ENCODE measurements around the gene ICAM3. TPM values are rescaled to one million over a fixed set of nuclear protein-coding genes. Genes with fewer than 3 reads are reported as not detected.
"Not testable (repeated sequence)": the region's sequence is repeated elsewhere in the genome, so short reads cannot be mapped to it uniquely, and the experiment has no call there.

Gene ICAM3
- total RNA-seq, 2 experiments from 2014 or later, result 109 to 122 TPM

- no peak overlapping the region for H3K27ac Mint-ChIP-seq
- no peaks in the 10 kb centered on the region for H3K4me1 Mint-ChIP-seq
- ChIA-PET POLR2A (interaction anchor here (0.6 kb wide), 1 partner anchor 97 kb away, joined by 7 read pairs; the partner anchor contains the start of gene ICAM1), CTCF (interaction anchor here (0.6 to 2.3 kb wide), 3 partner anchors 13 to 23 kb away, joined by 3 to 8 read pairs (median 4); no protein-coding TSS in a partner anchor)
- H3K4me3 Mint-ChIP-seq, result no peak overlapping the region
- DNase-seq (no peak), ATAC-seq (no peak)
- peaks cover 34% of the 10 kb centered on the region for H3K36me3 Mint-ChIP-seq (ENCODE audit: low read depth)
- no peaks in the 10 kb centered on the region for H3K27me3 Mint-ChIP-seq
- intact Hi-C loops (cut with DNase I, micrococcal nuclease), result no loop called here
- no peaks in the 10 kb centered on the region for H3K9me3 Mint-ChIP-seq (ENCODE audit: low read depth)
Observed at GRCh38 chr19:10368101-10368803, 28.8 kb upstream of the ICAM3 start.

- DNase-seq, result not testable (repeated sequence)
- CTCF ChIA-PET, result interaction anchor here (2.3 kb wide), 1 partner anchor 22 kb away, joined by 8 read pairs; no protein-coding TSS in a partner anchor
Observed at GRCh38 chr19:10366950-10367512, 27.6 kb upstream of the ICAM3 start.

DNA sequence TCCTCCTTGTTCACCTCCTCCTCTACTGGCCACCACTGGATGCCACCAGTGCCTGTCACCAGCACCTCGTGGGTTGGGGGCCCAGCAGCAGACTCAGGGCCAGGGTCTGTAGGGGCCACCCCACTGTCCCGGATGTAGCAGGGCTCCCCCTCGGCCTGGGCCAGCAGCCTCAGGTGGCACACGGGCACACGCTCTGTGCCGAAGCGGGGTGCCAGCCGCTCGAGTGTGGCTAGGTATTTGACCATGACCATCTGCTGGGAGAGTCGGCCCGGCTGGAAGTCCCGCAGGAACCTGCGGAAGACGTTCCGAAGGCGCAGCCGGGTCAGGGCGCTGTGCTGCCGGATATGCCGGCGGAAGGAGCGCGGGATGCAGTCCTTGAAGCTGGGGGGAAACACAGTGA lies 26.1 kb upstream of the ICAM3 start:
- Mint-ChIP-seq H3K36me3 (ENCODE audit: low read depth) (peaks cover 42% of the 10 kb centered on the region), H3K4me1 (no peaks in the 10 kb centered on the region), H3K4me3 (no peak overlapping the region), H3K27ac (no peak overlapping the region), H3K9me3 (ENCODE audit: low read depth) (no peaks in the 10 kb centered on the region), H3K27me3 (no peaks in the 10 kb centered on the region)
- intact Hi-C loops (cut with DNase I, micrococcal nuclease), result no loop called here
- POLR2A ChIA-PET, result no interaction called here
- ATAC-seq (no peak), DNase-seq (no peak)
- CTCF ChIA-PET, result no interaction called here

More at GRCh38 chr19:10366950-10367512, 27.6 kb upstream of the ICAM3 start:
- H3K27me3 Mint-ChIP-seq; ATAC-seq; intact Hi-C loops (cut with DNase I, micrococcal nuclease); H3K9me3 Mint-ChIP-seq (ENCODE audit: low read depth); H3K27ac Mint-ChIP-seq; H3K4me1 Mint-ChIP-seq; H3K4me3 Mint-ChIP-seq: not testable (repeated sequence)
- POLR2A ChIA-PET, result interaction anchor here (0.6 kb wide), 2 partner anchors 180 to 265 kb away, joined by 3 to 4 read pairs; no protein-coding TSS in a partner anchor
- H3K36me3 Mint-ChIP-seq (ENCODE audit: low read depth), result peaks cover 38% of the 10 kb centered on the region

GRCh38 chr19:10364644-10365043 lies 25.2 kb upstream of the ICAM3 start:
- intact Hi-C loops (cut with DNase I, micrococcal nuclease), result no loop called here
- ChIA-PET CTCF (no interaction called here), POLR2A (no interaction called here)
- Mint-ChIP-seq H3K4me3 (no peak overlapping the region), H3K36me3 (ENCODE audit: low read depth) (peaks cover 42% of the 10 kb centered on the region), H3K27ac (no peak overlapping the region), H3K27me3 (no peaks in the 10 kb centered on the region), H3K4me1 (no peaks in the 10 kb centered on the region), H3K9me3 (ENCODE audit: low read depth) (no peaks in the 10 kb centered on the region)
- DNase-seq (no peak), ATAC-seq (no peak)

GRCh38 chr19:10363789-10364281 lies 24.4 kb upstream of the ICAM3 start:
- POLR2A ChIA-PET, result no interaction called here
- CTCF ChIA-PET, result no interaction called here

GRCh38 chr19:10362259-10362658 lies 22.8 kb upstream of the ICAM3 start:
- H3K36me3 Mint-ChIP-seq (ENCODE audit: low read depth), result peaks cover 34% of the 10 kb centered on the region
- POLR2A ChIA-PET, result no interaction called here

More at GRCh38 chr19:10363789-10364281, 24.4 kb upstream of the ICAM3 start:
- H3K27me3 Mint-ChIP-seq, result no peaks in the 10 kb centered on the region
- DNase-seq, result no peak
- H3K36me3 Mint-ChIP-seq (ENCODE audit: low read depth), result peaks cover 37% of the 10 kb centered on the region
- peak; percentile 12 for ATAC-seq
- intact Hi-C loops (cut with DNase I, micrococcal nuclease), result no loop called here
- H3K27ac Mint-ChIP-seq, result no peak overlapping the region
- H3K4me1 Mint-ChIP-seq, result no peaks in the 10 kb centered on the region
- H3K9me3 Mint-ChIP-seq (ENCODE audit: low read depth), result no peaks in the 10 kb centered on the region
- no peak overlapping the region for H3K4me3 Mint-ChIP-seq

DNA sequence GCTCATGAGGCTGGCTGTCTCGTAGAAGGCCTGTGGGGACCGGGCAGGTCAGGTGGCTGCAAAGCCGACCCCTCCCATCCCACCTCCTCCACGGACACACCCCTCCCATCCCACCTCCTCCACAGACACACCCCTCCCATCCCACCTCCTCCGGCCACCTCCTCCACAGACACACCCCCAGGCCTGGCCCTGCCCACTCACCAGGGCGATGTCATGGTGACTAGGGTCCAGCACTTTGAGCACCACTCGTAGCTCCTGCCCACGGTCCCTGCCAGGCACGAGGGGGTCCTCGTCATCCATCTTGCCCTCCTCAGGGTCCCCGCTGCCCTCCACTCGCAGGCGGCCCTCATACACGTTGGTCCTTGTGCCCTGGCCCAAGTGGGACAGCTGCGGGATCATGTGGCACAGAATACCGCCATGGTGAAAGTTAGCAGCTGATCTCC lies 22.2 kb upstream of the ICAM3 start:
- no peaks in the 10 kb centered on the region for H3K4me1 Mint-ChIP-seq
- ATAC-seq, result no peak
- H3K27ac Mint-ChIP-seq, result no peak overlapping the region
- ChIA-PET POLR2A (no interaction called here), CTCF (no interaction called here)
- no peak overlapping the region for H3K4me3 Mint-ChIP-seq
- no peaks in the 10 kb centered on the region for H3K27me3 Mint-ChIP-seq
- no peak for DNase-seq
- no peaks in the 10 kb centered on the region for H3K9me3 Mint-ChIP-seq (ENCODE audit: low read depth)
- H3K36me3 Mint-ChIP-seq (ENCODE audit: low read depth), result peaks cover 29% of the 10 kb centered on the region
- intact Hi-C loops (cut with DNase I, micrococcal nuclease), result no loop called here

More at GRCh38 chr19:10362259-10362658, 22.8 kb upstream of the ICAM3 start:
- H3K27me3 Mint-ChIP-seq, result no peaks in the 10 kb centered on the region
- intact Hi-C loops (cut with DNase I, micrococcal nuclease), result no loop called here
- no peak for ATAC-seq
- H3K4me3 Mint-ChIP-seq, result no peak overlapping the region
- H3K27ac Mint-ChIP-seq, result no peak overlapping the region
- H3K9me3 Mint-ChIP-seq (ENCODE audit: low read depth), result no peaks in the 10 kb centered on the region
- DNase-seq, result no peak
- CTCF ChIA-PET, result no interaction called here
- H3K4me1 Mint-ChIP-seq, result no peaks in the 10 kb centered on the region

DNA sequence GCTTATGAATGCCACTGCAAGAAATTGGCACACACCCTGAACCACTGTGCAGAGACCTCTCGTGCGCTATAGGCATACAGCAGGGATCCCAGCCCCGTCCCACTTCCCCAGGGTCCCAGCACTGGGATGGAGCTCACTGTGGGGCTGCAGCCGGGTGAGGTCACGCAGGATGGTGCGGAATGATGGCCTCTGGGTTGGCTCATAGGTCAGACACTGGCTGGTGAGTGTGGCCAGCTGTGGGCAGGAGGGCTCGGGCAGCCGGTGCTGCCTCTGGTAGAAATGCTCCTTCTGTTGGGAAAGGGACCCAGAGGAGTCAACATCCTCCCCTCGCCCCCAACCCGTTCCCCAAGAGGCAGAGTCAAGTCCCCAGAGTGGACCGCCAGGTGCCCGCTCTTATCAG lies 17.0 kb upstream of the ICAM3 start:
- ChIA-PET POLR2A (no interaction called here), CTCF (interaction anchor here (0.6 to 1.2 kb wide), 3 partner anchors 13 to 127 kb away, joined by 3 to 4 read pairs (median 3); no protein-coding TSS in a partner anchor)
- ATAC-seq (no peak), DNase-seq (no peak)
- no peaks in the 10 kb centered on the region for H3K9me3 Mint-ChIP-seq (ENCODE audit: low read depth)
- H3K4me3 Mint-ChIP-seq, result no peak overlapping the region
- H3K36me3 Mint-ChIP-seq (ENCODE audit: low read depth), result peaks cover 38% of the 10 kb centered on the region
- intact Hi-C loops (cut with DNase I, micrococcal nuclease), result no loop called here
- no peaks in the 10 kb centered on the region for H3K4me1 Mint-ChIP-seq
- H3K27ac Mint-ChIP-seq, result no peak overlapping the region
- no peaks in the 10 kb centered on the region for H3K27me3 Mint-ChIP-seq

- intact Hi-C loops (cut with DNase I, micrococcal nuclease), result no loop called here
- Mint-ChIP-seq H3K4me3 (no peak overlapping the region), H3K9me3 (ENCODE audit: low read depth) (no peaks in the 10 kb centered on the region), H3K27ac (no peak overlapping the region), H3K27me3 (no peaks in the 10 kb centered on the region), H3K36me3 (ENCODE audit: low read depth) (peaks cover 36% of the 10 kb centered on the region), H3K4me1 (no peaks in the 10 kb centered on the region)
- ATAC-seq (peak; percentile 78), DNase-seq (peak; percentile 75)
- POLR2A ChIA-PET, result no interaction called here
- CTCF ChIA-PET, result interaction anchor here (0.5 kb wide), 1 partner anchor 83 kb away, joined by 3 read pairs; the partner anchor contains the start of gene ICAM1
Observed at GRCh38 chr19:10353793-10354391, 14.5 kb upstream of the ICAM3 start.

GRCh38 chr19:10352764-10353671 lies 13.6 kb upstream of the ICAM3 start:
- peaks cover 34% of the 10 kb centered on the region for H3K36me3 Mint-ChIP-seq (ENCODE audit: low read depth)
- POLR2A ChIA-PET, result no interaction called here
- CTCF ChIA-PET, result no interaction called here
- intact Hi-C loops (cut with DNase I, micrococcal nuclease), result no loop called here
- no peak for ATAC-seq
- no peaks in the 10 kb centered on the region for H3K4me1 Mint-ChIP-seq
- no peak overlapping the region for H3K4me3 Mint-ChIP-seq
- no peak overlapping the region for H3K27ac Mint-ChIP-seq
- no peak for DNase-seq
- no peaks in the 10 kb centered on the region for H3K27me3 Mint-ChIP-seq
- H3K9me3 Mint-ChIP-seq (ENCODE audit: low read depth), result no peaks in the 10 kb centered on the region

DNA sequence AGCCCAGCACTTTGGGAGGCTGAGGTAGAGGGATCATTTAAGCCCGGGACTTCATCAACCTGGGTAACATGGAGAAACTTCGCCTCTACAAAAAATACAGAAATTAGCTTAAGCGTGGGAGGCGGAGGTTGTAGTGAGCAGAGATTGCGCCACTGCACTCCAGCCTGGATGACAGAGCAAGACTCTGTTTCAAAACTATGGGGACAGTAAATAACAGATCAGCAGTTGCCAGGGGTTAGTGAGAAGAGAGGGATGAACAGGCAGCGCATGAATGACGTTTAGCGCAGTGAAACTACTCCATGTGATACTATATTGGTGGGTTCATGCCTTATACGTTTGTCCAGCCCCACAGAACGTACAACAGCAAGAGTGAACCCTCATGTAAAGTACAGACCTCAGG lies 7.1 kb upstream of the ICAM3 start:
- intact Hi-C loops (cut with DNase I, micrococcal nuclease), result no loop called here
- Mint-ChIP-seq H3K9me3 (ENCODE audit: low read depth) (no peaks in the 10 kb centered on the region), H3K27me3 (no peaks in the 10 kb centered on the region), H3K4me3 (no peak overlapping the region), H3K4me1 (no peaks in the 10 kb centered on the region), H3K36me3 (ENCODE audit: low read depth) (peaks cover 6% of the 10 kb centered on the region), H3K27ac (no peak overlapping the region)
- POLR2A ChIA-PET, result interaction anchor here (0.7 kb wide), 1 partner anchor 16 kb away, joined by 4 read pairs; no protein-coding TSS in a partner anchor
- DNase-seq, result no peak
- CTCF ChIA-PET, result no interaction called here
- no peak for ATAC-seq
